ENCODE results near the gene DNAJC4.
A peak's percentile ranks its signal among the peaks of the same experiment; 100 is the strongest.

DNAJC4 gene

DNA sequence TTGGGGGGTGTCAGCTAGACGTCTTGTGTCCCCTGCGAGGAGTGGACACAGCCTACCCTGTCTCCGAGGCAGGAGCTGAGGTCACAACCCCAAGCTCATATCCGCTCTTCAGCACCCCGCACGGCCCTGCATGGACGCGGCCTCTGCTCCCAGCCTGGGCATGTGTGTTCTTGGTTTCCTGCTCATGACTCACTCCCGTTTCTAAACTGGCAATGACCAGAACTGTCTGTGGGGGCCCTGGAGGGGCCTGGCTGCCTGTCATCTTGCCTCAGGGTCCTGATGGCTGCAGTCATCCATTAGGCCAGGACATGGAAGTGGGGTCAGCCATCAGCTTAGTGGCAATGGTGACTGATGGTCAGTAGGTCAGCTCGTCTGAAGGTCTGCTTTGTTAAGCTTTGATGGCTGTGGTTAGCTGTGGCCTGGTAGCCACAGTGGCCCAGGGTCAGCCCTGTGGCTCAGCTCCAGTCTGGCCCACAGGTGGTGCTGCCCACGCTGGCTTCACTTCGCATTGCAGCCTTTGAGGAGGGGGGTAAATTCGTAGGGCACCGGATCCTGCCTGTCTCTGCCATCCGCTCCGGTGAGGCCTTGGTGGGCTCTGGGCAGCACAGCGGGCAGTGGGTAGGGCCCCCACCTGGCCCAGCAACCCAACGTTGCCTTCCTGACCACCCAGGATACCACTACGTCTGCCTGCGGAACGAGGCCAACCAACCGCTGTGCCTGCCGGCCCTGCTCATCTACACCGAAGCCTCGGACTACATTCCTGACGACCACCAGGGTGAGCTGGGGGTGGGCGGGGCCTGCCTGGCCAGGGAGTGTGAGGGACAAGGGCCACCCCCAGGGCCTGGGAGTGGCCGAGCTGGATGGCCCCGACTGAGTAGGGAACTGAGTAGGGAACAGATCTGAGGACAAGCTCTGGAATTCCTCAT is 32.9 kb downstream of the DNAJC4 start:
- peak overlapping the region in 9 of 11 experiments; percentile 13 to 67 (median 47); a peak in 13 of 22 replicates for H3K27ac ChIP-seq
- peak overlapping the region; percentile 5 to 67 (median 42); a peak in 17 of 22 replicates for H3K9ac ChIP-seq
- H3K36me3 ChIP-seq = peaks cover 56 to 89% (median 78%) of the 10 kb centered on the region in 11 experiments
- no peaks in the 10 kb centered on the region for H3K9me3 ChIP-seq (replicated peaks in 1 of 11)
- H3K4me2 ChIP-seq = peak overlapping the region; percentile 30 to 91 (median 64); a peak in 20 of 22 replicates
- peaks cover 0 to 67% (median 0%) of the 10 kb centered on the region in 11 experiments; a peak in 7 of 22 replicates for H4K20me1 ChIP-seq
- peaks cover 55 to 65% (median 59%) of the 10 kb centered on the region in 10 experiments for H3K4me1 ChIP-seq
- TF ChIP-seq Cebpa-rat (IDR thresholded peaks at IDR 0.05) = no peak
- no peaks in the 10 kb centered on the region for H3K27me3 ChIP-seq
- no peak overlapping the region for H3K4me3 ChIP-seq

GRCh38 chr11:64263947-64264317 is 33.6 kb downstream of the DNAJC4 start:
- Histone ChIP-seq H3K4me2 (peak overlapping the region; percentile 19 to 91 (median 64); a peak in 19 of 22 replicates), H3K9me3 (replicated peaks in 1 of 11) (no peaks in the 10 kb centered on the region), H3K9ac (peak overlapping the region in 10 of 11 experiments; percentile 5 to 67 (median 41); a peak in 15 of 22 replicates), H3K27ac (peak overlapping the region in 9 of 11 experiments; percentile 3 to 67 (median 31); a peak in 11 of 22 replicates), H3K36me3 (peaks cover 49 to 83% (median 71%) of the 10 kb centered on the region in 11 experiments), H3K4me3 (no peak overlapping the region), H3K27me3 (no peaks in the 10 kb centered on the region), H3K4me1 (peaks cover 61 to 72% (median 66%) of the 10 kb centered on the region in 10 experiments), H4K20me1 (peaks cover 0 to 61% (median 0%) of the 10 kb centered on the region in 11 experiments; a peak in 7 of 22 replicates)
- no peak for TF ChIP-seq Cebpa-rat (IDR thresholded peaks at IDR 0.05)

DNA sequence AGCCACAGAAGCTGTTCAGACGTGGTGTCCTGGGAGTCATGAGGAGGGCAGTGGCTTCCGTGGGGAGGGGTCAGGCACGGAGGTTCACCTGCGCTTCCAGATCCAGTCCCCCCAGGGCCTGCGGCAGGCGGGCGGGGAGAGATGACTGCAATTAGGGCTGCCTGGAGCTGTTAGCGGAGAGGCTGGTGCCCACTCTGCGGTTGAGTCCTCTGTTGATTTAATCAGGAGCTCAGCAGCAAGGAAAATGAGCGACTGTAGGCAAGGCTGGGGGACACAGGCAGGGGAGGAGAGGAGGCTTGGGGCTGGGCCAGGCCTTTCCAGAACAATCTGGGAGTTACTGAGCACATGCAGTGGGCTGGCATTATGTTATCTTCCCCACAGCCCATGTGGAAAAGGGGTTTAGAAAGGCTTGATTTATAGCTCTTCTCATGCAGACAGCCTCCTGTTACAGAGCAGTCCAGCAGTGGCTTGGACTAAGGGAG is 34.1 kb downstream of the DNAJC4 start:
- peak overlapping the region in 9 of 11 experiments; percentile 3 to 67 (median 31); a peak in 12 of 22 replicates for H3K27ac ChIP-seq
- peaks cover 62 to 74% (median 69%) of the 10 kb centered on the region in 10 experiments for H3K4me1 ChIP-seq
- no peak overlapping the region for H3K4me3 ChIP-seq
- H3K9me3 ChIP-seq (replicated peaks in 1 of 11) = no peaks in the 10 kb centered on the region
- peak overlapping the region in 10 of 11 experiments; percentile 5 to 67 (median 41); a peak in 15 of 22 replicates for H3K9ac ChIP-seq
- peaks cover 0 to 56% (median 0%) of the 10 kb centered on the region in 11 experiments; a peak in 7 of 22 replicates for H4K20me1 ChIP-seq
- peaks cover 44 to 78% (median 66%) of the 10 kb centered on the region in 11 experiments for H3K36me3 ChIP-seq
- no peak for TF ChIP-seq Cebpa-rat (IDR thresholded peaks at IDR 0.05)
- H3K27me3 ChIP-seq = no peaks in the 10 kb centered on the region
- peak overlapping the region; percentile 19 to 91 (median 64); a peak in 20 of 22 replicates for H3K4me2 ChIP-seq

DNA sequence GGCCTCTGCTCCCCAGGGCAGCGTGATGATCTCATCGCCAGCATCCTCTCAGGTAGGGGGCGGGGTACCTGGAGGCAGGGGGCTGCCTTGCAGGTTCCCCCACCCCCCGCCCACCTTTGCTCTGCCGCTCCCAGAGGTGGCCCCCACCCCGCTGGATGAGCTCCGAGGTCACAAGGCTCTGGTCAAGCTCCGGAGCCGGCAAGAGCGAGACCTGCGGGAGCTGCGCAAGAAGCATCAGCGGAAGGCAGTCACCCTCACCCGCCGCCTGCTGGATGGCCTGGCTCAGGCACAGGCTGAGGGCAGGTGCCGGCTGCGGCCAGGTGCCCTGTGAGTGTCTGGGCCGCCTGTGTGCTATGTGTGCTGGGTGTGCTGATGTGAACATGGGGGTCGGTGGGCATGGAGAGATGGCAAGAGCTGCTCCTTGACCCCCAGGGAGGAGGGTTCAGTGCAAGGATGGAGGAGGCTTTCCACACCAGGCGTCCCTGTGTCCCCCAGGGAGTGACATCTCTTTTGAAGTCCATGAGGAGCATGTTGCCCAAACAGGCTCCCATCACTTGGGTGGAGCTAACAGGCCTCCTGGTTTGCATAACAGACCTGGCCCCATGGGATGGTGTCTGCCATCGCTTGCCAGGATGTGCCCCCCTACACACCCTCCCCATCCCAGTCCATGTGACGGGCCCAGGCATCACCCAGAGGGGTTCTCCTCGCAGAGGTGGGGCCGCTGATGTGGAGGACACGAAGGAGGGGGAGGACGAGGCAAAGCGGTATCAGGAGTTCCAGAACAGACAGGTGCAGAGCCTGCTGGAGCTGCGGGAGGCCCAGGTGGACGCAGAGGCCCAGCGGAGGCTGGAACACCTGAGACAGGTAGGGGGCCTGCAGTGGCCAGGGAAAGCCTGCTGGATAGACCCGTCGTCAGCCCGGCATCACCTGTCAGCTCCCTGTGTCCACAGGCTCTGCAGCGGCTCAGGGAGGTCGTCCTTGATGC is 35.1 kb downstream of the DNAJC4 start:
- Histone ChIP-seq H3K9me3 (replicated peaks in 1 of 11) (no peaks in the 10 kb centered on the region), H3K4me2 (peak overlapping the region; percentile 83 to 99 (median 96)), H3K27me3 (no peaks in the 10 kb centered on the region), H3K9ac (peak overlapping the region in 10 of 11 experiments; percentile 3 to 92 (median 31); a peak in 14 of 22 replicates), H3K27ac (peak overlapping the region in 6 of 11 experiments; percentile 6 to 97 (median 61); a peak in 10 of 22 replicates), H3K4me3 (peak overlapping the region in 5 of 10 experiments; percentile 12 to 58 (median 48); a peak in 7 of 20 replicates), H3K4me1 (peaks cover 62 to 74% (median 69%) of the 10 kb centered on the region in 10 experiments), H4K20me1 (peaks cover 0 to 45% (median 0%) of the 10 kb centered on the region in 11 experiments; a peak in 5 of 22 replicates), H3K36me3 (peaks cover 34 to 67% (median 56%) of the 10 kb centered on the region in 11 experiments)
- TF ChIP-seq Cebpa-rat (IDR thresholded peaks at IDR 0.05) = peak in 3 of 11 experiments; percentile 44 to 78 (median 57); a peak in 6 of 22 replicates

DNA sequence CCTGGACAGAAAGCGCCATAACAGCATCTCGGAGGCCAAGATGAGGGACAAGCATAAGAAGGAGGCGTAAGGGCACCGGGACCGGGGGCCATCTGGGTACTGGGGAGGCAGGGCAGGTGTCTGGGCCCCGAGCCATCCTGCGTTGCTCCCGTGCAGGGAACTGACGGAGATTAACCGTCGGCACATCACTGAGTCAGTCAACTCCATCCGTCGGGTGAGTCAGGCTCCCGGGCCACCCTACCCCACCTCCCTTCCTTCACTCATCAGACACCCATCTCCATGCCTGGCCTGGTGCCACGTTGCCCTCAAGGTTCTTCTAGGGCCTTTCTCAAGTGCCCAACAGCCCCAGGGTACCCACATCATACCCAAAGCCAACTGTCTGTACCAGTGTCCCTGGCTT is 36.0 kb downstream of the DNAJC4 start:
- Histone ChIP-seq H3K4me1 (peaks cover 62 to 74% (median 70%) of the 10 kb centered on the region in 10 experiments), H4K20me1 (peaks cover 0 to 45% (median 0%) of the 10 kb centered on the region in 11 experiments; a peak in 4 of 22 replicates), H3K9ac (peak overlapping the region in 8 of 11 experiments; percentile 26 to 92 (median 46); a peak in 11 of 22 replicates), H3K36me3 (peaks cover 28 to 59% (median 47%) of the 10 kb centered on the region in 11 experiments), H3K4me2 (peak overlapping the region; percentile 83 to 99 (median 96)), H3K27ac (peak overlapping the region in 6 of 11 experiments; percentile 6 to 97 (median 55); a peak in 9 of 22 replicates), H3K27me3 (no peaks in the 10 kb centered on the region), H3K9me3 (replicated peaks in 1 of 11) (no peaks in the 10 kb centered on the region), H3K4me3 (peak overlapping the region in 3 of 10 experiments; percentile 48 to 58 (median 53); a peak in 4 of 20 replicates)
- TF ChIP-seq Cebpa-rat (IDR thresholded peaks at IDR 0.05) = no peak

GRCh38 chr11:64267207-64267945 is 37.0 kb downstream of the DNAJC4 start:
- H4K20me1 ChIP-seq = peaks cover 0 to 36% (median 0%) of the 10 kb centered on the region in 11 experiments; a peak in 4 of 22 replicates
- no peaks in the 10 kb centered on the region for H3K27me3 ChIP-seq
- no peak for TF ChIP-seq Cebpa-rat (IDR thresholded peaks at IDR 0.05)
- peak overlapping the region; percentile 87 to 98 (median 96); a peak in 21 of 22 replicates for H3K27ac ChIP-seq
- peaks cover 68 to 81% (median 77%) of the 10 kb centered on the region in 10 experiments for H3K4me1 ChIP-seq
- peaks cover 18 to 48% (median 37%) of the 10 kb centered on the region in 11 experiments for H3K36me3 ChIP-seq
- peak overlapping the region; percentile 88 to 96 (median 92) for H3K9ac ChIP-seq
- H3K4me2 ChIP-seq = peak overlapping the region; percentile 83 to 99 (median 96)
- H3K9me3 ChIP-seq (replicated peaks in 1 of 11) = no peaks in the 10 kb centered on the region
- H3K4me3 ChIP-seq = peak overlapping the region in 9 of 10 experiments; percentile 68 to 82 (median 74); a peak in 15 of 20 replicates
